SU-DHL-6 (cell line): ENCODE data around the gene TM7SF3.

Experiments
- EZH2phosphoT487 ChIP-seq: fragments of 200-600 bp; sonication (generic), shearing (Covaris generic); conservative IDR thresholded peaks from 2 replicates; pipeline ENCODE4 v1.6.1; 2018; ENCODE audit warnings: mild to moderate bottlenecking, antibody characterized with exemption, low read length, moderate library complexity, mixed read lengths
- TF ChIP-seq, protein P1 (sequence below): fragments of 200-600 bp; sonication (generic); IDR thresholded peaks from one replicate; pipeline ENCODE4 v1.5.1; 2017; ENCODE audit warnings: antibody characterized with exemption, mild to moderate bottlenecking, low read length, moderate library complexity; ENCODE audit not compliant: insufficient read depth, poor library complexity, severe bottlenecking

DNA sequence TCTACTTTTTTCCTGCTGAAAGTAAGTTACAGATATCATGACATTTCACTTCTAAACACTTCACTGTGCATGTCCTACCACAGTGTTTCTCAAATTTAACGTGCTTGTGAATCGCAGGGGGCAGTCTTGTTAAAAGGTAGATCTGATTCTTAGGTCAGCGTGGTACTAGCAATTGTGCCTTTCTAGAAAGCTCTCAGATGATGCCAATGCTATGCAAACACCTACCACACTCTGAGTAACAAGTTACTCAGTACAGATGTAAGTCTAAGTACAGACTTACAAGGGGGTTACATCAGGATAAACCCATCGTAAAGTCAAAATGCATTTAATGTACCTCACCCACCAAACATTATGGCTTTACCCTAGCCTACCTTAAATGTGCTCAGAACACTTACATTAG lies 22.4 kb downstream of the TM7SF3 start:
- TF ChIP-seq, protein P1, sequence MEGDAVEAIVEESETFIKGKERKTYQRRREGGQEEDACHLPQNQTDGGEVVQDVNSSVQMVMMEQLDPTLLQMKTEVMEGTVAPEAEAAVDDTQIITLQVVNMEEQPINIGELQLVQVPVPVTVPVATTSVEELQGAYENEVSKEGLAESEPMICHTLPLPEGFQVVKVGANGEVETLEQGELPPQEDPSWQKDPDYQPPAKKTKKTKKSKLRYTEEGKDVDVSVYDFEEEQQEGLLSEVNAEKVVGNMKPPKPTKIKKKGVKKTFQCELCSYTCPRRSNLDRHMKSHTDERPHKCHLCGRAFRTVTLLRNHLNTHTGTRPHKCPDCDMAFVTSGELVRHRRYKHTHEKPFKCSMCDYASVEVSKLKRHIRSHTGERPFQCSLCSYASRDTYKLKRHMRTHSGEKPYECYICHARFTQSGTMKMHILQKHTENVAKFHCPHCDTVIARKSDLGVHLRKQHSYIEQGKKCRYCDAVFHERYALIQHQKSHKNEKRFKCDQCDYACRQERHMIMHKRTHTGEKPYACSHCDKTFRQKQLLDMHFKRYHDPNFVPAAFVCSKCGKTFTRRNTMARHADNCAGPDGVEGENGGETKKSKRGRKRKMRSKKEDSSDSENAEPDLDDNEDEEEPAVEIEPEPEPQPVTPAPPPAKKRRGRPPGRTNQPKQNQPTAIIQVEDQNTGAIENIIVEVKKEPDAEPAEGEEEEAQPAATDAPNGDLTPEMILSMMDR, result no peak
- no peak for TF ChIP-seq EZH2phosphoT487
